Measurements from ENCODE around the gene CPPED1.

Gene CPPED1

DNA sequence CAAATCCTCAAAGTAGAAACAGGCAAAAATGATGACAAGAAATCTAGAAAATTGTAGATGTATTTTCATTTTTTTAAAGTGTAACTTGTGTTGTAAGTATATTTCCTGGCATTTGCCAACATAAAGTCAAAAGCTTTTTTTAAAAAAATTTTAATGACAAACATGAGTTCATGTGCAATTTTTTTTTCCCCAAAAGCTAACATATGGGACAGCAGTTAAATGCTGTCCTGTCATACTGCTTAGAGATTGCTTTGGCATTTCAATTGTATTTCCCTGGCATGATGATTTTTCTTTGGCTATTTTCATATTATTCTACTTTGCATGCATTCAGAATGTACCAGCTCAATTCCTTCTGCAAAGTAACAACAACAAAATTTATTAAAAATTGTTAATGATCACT is 24.5 kb upstream of the CPPED1 start:
- H3K4me1 ChIP-seq (ENCODE audit: control insufficient read depth, insufficient read depth, low read depth, low read length) = no peaks in the 10 kb centered on the region
- H2BK12ac ChIP-seq (ENCODE audit: low read length in 2 of 2) = no peak overlapping the region
- H3K4me3 ChIP-seq (ENCODE audit: insufficient read depth in 1 of 2, low read depth in 1 of 2, low read length in 2 of 2) = no peak overlapping the region
- no peaks in the 10 kb centered on the region for H3K36me3 ChIP-seq (ENCODE audit: control insufficient read depth in 1 of 2, insufficient read depth in 2 of 2, low read depth in 1 of 2, low read length in 2 of 2)
- H3K27ac ChIP-seq (ENCODE audit: low read length, poor library complexity, severe bottlenecking) = no peak overlapping the region
- no peaks in the 10 kb centered on the region for H3K27me3 ChIP-seq (ENCODE audit: control insufficient read depth in 1 of 2, insufficient read depth in 1 of 2, low read length in 2 of 2)
- no peak for DNase-seq
- no peak overlapping the region for H3K4me2 ChIP-seq (ENCODE audit: low read length, poor library complexity, severe bottlenecking)
- no peak overlapping the region for H2BK15ac ChIP-seq (ENCODE audit: low read depth, poor library complexity, severe bottlenecking)
- no peaks in the 10 kb centered on the region for H3K79me1 ChIP-seq (replicated peaks; ENCODE audit: low read length, poor library complexity, severe bottlenecking)
- no peak overlapping the region for H3K18ac ChIP-seq (ENCODE audit: low read depth in 1 of 2, low read length in 2 of 2)
- no peak overlapping the region for H2BK120ac ChIP-seq (ENCODE audit: low read depth, low read length)
- no peak overlapping the region for H3K23ac ChIP-seq (ENCODE audit: low read length in 2 of 2)
- H3K9ac ChIP-seq (ENCODE audit: low read length) = no peak overlapping the region
- no peak overlapping the region for H3K4ac ChIP-seq (ENCODE audit: low read depth in 1 of 2, low read length in 2 of 2)
- no peak overlapping the region for H4K8ac ChIP-seq (ENCODE audit: low read length)
- H2AK5ac ChIP-seq (ENCODE audit: low read length, severe bottlenecking) = no peak overlapping the region
- H2BK5ac ChIP-seq (ENCODE audit: low read depth, low read length, poor library complexity, severe bottlenecking) = no peak overlapping the region
- no peak overlapping the region for H4K91ac ChIP-seq (ENCODE audit: low read length)
- no peak overlapping the region for H3K14ac ChIP-seq (ENCODE audit: low read length in 2 of 2)
- H3K9me3 ChIP-seq (ENCODE audit: control insufficient read depth, low read length) = no peaks in the 10 kb centered on the region
- H2AFZ ChIP-seq (ENCODE audit: low read depth, low read length) = no peak overlapping the region

DNA sequence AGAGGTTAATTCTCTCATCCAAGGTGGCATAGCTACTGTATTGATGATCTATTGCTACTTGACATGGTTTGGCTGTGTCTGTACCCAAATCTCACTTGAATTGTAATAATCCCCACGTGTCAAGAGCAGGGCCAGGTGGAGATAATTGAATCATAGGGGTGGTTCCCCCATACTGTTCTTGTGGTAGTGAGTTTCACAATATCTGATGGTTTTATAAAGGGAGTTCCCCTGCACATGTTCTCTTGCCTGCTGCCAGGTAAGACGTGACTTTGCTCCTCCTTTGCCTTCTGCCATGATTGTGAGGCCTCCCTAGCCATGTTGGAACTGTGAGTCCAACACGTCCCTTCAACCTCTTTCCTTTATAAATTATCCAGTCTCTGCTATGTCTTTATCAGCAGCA is 22.9 kb upstream of the CPPED1 start:
- Histone ChIP-seq H3K4ac (ENCODE audit: low read depth in 1 of 2, low read length in 2 of 2) (no peak overlapping the region), H3K27me3 (ENCODE audit: control insufficient read depth in 1 of 2, insufficient read depth in 1 of 2, low read length in 2 of 2) (peaks cover 0 to under 1% of the 10 kb centered on the region in 2 experiments), H2BK5ac (ENCODE audit: low read depth, low read length, poor library complexity, severe bottlenecking) (no peak overlapping the region)

DNA sequence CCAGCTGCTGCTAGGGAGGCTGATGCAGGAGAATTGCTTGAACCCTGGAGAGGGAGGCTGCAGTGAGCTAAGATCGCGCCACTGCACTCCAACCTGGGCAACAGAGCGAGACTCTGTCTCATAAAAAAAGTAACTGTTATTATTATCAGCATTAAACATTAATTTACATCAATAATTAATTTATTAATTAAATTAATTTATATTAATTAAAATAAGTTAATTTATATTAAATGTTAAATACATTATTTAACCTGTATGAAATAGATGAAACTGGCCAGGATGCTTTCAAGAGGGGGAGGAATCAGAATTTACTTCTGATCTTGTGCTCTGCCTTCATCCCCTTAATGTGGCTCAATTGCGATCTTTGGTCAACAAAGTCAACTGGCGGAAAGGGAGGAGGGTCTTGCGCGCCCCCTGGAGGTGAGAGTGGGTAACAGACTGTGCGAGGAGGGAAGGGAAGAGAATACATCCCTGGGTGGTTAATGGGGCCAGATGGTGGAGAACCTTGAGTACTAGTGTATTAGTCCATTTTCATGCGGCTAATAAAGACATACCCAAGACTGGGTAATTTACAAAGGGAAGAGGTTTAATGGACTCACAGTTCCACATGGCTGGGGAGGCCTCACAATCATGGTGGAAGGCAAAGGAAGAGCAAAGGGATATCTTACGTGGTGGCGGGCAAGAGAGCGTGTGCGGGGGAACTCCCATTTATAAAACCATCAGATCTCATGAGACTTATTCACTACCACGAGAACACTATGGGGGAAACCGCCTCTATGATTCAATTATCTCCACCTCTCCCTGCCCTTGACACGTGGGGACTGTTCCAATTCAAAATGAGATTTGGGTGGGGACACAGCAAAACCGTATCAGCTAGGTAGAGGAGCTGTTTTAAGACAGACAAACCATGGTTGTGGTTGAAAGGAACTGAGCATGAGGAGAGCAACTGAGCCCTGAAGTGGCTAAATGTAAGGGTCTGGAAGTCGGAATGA is 15.7 kb upstream of the CPPED1 start:
- Histone ChIP-seq H2BK12ac (ENCODE audit: low read length in 2 of 2) (no peak overlapping the region), H3K27ac (ENCODE audit: low read length, poor library complexity, severe bottlenecking) (no peak overlapping the region), H2BK120ac (ENCODE audit: low read depth, low read length) (no peak overlapping the region), H3K36me3 (ENCODE audit: control insufficient read depth in 1 of 2, insufficient read depth in 2 of 2, low read depth in 1 of 2, low read length in 2 of 2) (no peaks in the 10 kb centered on the region), H2BK15ac (ENCODE audit: low read depth, poor library complexity, severe bottlenecking) (no peak overlapping the region), H3K23ac (ENCODE audit: low read length in 2 of 2) (no peak overlapping the region), H3K79me1 (replicated peaks; ENCODE audit: low read length, poor library complexity, severe bottlenecking) (no peaks in the 10 kb centered on the region), H2AFZ (ENCODE audit: low read depth, low read length) (no peak overlapping the region), H3K9me3 (ENCODE audit: control insufficient read depth, low read length) (no peaks in the 10 kb centered on the region), H3K4ac (ENCODE audit: low read depth in 1 of 2, low read length in 2 of 2) (no peak overlapping the region), H4K91ac (ENCODE audit: low read length) (no peak overlapping the region), H3K14ac (ENCODE audit: low read length in 2 of 2) (no peak overlapping the region), H3K27me3 (ENCODE audit: control insufficient read depth in 1 of 2, insufficient read depth in 1 of 2, low read length in 2 of 2) (peaks cover 0 to 6% of the 10 kb centered on the region in 2 experiments), H3K4me3 (ENCODE audit: insufficient read depth in 1 of 2, low read depth in 1 of 2, low read length in 2 of 2) (no peak overlapping the region), H4K8ac (ENCODE audit: low read length) (no peak overlapping the region), H3K4me2 (ENCODE audit: low read length, poor library complexity, severe bottlenecking) (no peak overlapping the region), H2AK5ac (ENCODE audit: low read length, severe bottlenecking) (no peak overlapping the region), H2BK5ac (ENCODE audit: low read depth, low read length, poor library complexity, severe bottlenecking) (no peak overlapping the region), H3K4me1 (ENCODE audit: control insufficient read depth, insufficient read depth, low read depth, low read length) (no peaks in the 10 kb centered on the region), H3K9ac (ENCODE audit: low read length) (no peak overlapping the region), H3K18ac (ENCODE audit: low read depth in 1 of 2, low read length in 2 of 2) (no peak overlapping the region)
- peak; percentile 54 for DNase-seq
- 58% methylated on average over 16 of the region's 18 CpGs for WGBS

More for the DNA sequence above, 22.9 kb upstream of the CPPED1 start:
- H3K36me3 ChIP-seq (ENCODE audit: control insufficient read depth in 1 of 2, insufficient read depth in 2 of 2, low read depth in 1 of 2, low read length in 2 of 2) = no peaks in the 10 kb centered on the region
- H2BK12ac ChIP-seq (ENCODE audit: low read length in 2 of 2) = no peak overlapping the region
- no peak overlapping the region for H3K23ac ChIP-seq (ENCODE audit: low read length in 2 of 2)
- H2BK15ac ChIP-seq (ENCODE audit: low read depth, poor library complexity, severe bottlenecking) = no peak overlapping the region
- H4K8ac ChIP-seq (ENCODE audit: low read length) = no peak overlapping the region
- H3K9ac ChIP-seq (ENCODE audit: low read length) = no peak overlapping the region
- H2AK5ac ChIP-seq (ENCODE audit: low read length, severe bottlenecking) = no peak overlapping the region
- no peak overlapping the region for H3K4me3 ChIP-seq (ENCODE audit: insufficient read depth in 1 of 2, low read depth in 1 of 2, low read length in 2 of 2)
- H3K27ac ChIP-seq (ENCODE audit: low read length, poor library complexity, severe bottlenecking) = no peak overlapping the region
- H4K91ac ChIP-seq (ENCODE audit: low read length) = no peak overlapping the region
- H3K4me1 ChIP-seq (ENCODE audit: control insufficient read depth, insufficient read depth, low read depth, low read length) = no peaks in the 10 kb centered on the region
- no peak overlapping the region for H2AFZ ChIP-seq (ENCODE audit: low read depth, low read length)
- no peak overlapping the region for H2BK120ac ChIP-seq (ENCODE audit: low read depth, low read length)
- no peak overlapping the region for H3K18ac ChIP-seq (ENCODE audit: low read depth in 1 of 2, low read length in 2 of 2)
- no peak overlapping the region for H3K14ac ChIP-seq (ENCODE audit: low read length in 2 of 2)
- H3K9me3 ChIP-seq (ENCODE audit: control insufficient read depth, low read length) = no peaks in the 10 kb centered on the region
- 34% methylated on average over 3 of the region's 3 CpGs for WGBS
- H3K79me1 ChIP-seq (replicated peaks; ENCODE audit: low read length, poor library complexity, severe bottlenecking) = no peaks in the 10 kb centered on the region
- H3K4me2 ChIP-seq (ENCODE audit: low read length, poor library complexity, severe bottlenecking) = no peak overlapping the region
- DNase-seq = no peak

DNA sequence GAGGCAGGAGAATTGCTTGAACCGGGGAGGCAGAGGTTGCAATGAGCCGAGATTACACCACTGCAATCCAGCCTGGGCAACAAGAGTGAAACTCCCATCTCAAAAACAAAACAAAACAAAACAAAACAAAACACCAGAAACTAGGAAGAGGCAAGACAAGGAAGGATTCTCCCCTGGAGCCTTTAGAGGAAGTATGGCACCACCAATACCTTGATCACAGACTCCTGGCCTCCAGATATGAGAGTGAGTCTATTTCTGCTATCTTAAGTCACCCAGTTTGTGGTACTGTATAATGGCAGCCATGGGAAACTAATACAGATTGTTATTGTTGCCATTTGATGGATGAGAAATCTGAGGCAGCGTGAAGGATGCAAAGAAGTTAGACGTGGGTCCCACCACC is 14.6 kb upstream of the CPPED1 start:
- Histone ChIP-seq H4K8ac (ENCODE audit: low read length) (no peak overlapping the region), H2BK5ac (ENCODE audit: low read depth, low read length, poor library complexity, severe bottlenecking) (no peak overlapping the region), H3K14ac (ENCODE audit: low read length in 2 of 2) (no peak overlapping the region), H3K4me1 (ENCODE audit: control insufficient read depth, insufficient read depth, low read depth, low read length) (no peaks in the 10 kb centered on the region), H3K9me3 (ENCODE audit: control insufficient read depth, low read length) (no peaks in the 10 kb centered on the region), H3K27ac (ENCODE audit: low read length, poor library complexity, severe bottlenecking) (no peak overlapping the region), H2BK12ac (ENCODE audit: low read length in 2 of 2) (no peak overlapping the region), H2BK120ac (ENCODE audit: low read depth, low read length) (no peak overlapping the region), H3K4ac (ENCODE audit: low read depth in 1 of 2, low read length in 2 of 2) (no peak overlapping the region), H3K4me3 (ENCODE audit: insufficient read depth in 1 of 2, low read depth in 1 of 2, low read length in 2 of 2) (no peak overlapping the region), H3K9ac (ENCODE audit: low read length) (no peak overlapping the region), H3K23ac (ENCODE audit: low read length in 2 of 2) (no peak overlapping the region), H3K79me1 (replicated peaks; ENCODE audit: low read length, poor library complexity, severe bottlenecking) (no peaks in the 10 kb centered on the region), H2AK5ac (ENCODE audit: low read length, severe bottlenecking) (no peak overlapping the region), H2BK15ac (ENCODE audit: low read depth, poor library complexity, severe bottlenecking) (no peak overlapping the region), H4K91ac (ENCODE audit: low read length) (no peak overlapping the region), H3K4me2 (ENCODE audit: low read length, poor library complexity, severe bottlenecking) (no peak overlapping the region), H3K18ac (ENCODE audit: low read depth in 1 of 2, low read length in 2 of 2) (no peak overlapping the region), H3K27me3 (ENCODE audit: control insufficient read depth in 1 of 2, insufficient read depth in 1 of 2, low read length in 2 of 2) (peaks cover 0 to 6% of the 10 kb centered on the region in 2 experiments), H2AFZ (ENCODE audit: low read depth, low read length) (no peak overlapping the region), H3K36me3 (ENCODE audit: control insufficient read depth in 1 of 2, insufficient read depth in 2 of 2, low read depth in 1 of 2, low read length in 2 of 2) (no peaks in the 10 kb centered on the region)
- WGBS = 83% methylated on average over 4 of the region's 4 CpGs
- no peak for DNase-seq

Measured in mesenchymal stem cell (in vitro differentiated cells and primary cell).